HepG2 (cell line): ENCODE data around the gene SLC27A2. TPM values are rescaled to one million over a fixed set of nuclear protein-coding genes. Genes with fewer than 3 reads are reported as not detected.

ENCODE experiments used
- ATAC-seq: fragments of 200-7000 bp; cut with Tn5 transposase; 3 replicates; pipeline ENCODE4 v1.9.1; 2020; ENCODE audit warnings: mild to moderate bottlenecking, moderate library complexity
- BruUV-seq: library from RNA; stranded (reverse); fragments of 400-500 nt; replicated peaks from 2 replicates; lab custom pipeline; 2021; lab: Mats Ljungman, UMichigan
- CTCF ChIA-PET: fragments of 300-600 bp; formaldehyde crosslinking; extraction: SDS; loops from one replicate; lab custom pipeline; 2021; ENCODE audit warnings: low total read pairs, inconsistent platforms, low intra/inter-chr PET ratio; lab: Yijun Ruan, JAX
- POLR2A ChIA-PET: fragments of 350-600 bp; sonication (Branson Sonifier 250); formaldehyde crosslinking; loops from one replicate; lab custom pipeline; 2020; ENCODE audit warnings: antibody characterized with exemption, inconsistent platforms; lab: Yijun Ruan, JAX
- DNase-seq: peaks from one replicate; pipeline ENCODE4 v3.0.0-alpha.2; 2015; ENCODE audit warnings: low spot score
- FAIRE-seq: peaks from 3 replicates; lab custom pipeline; 2011; peaks lifted over from hg19 to GRCh38; lab: Jason Lieb, UNC
- H2AFZ ChIP-seq: one replicate; pipeline ENCODE4 v1.6.1; 2011; ENCODE audit warnings: low read length, inconsistent platforms
- H3K27ac ChIP-seq: fragments of 300-600 bp; 3 replicates; pipeline ENCODE4 v1.8.0; 2011; ENCODE audit warnings: mixed run types, mild to moderate bottlenecking, mixed read lengths, low read length, inconsistent platforms; ENCODE audit not compliant: insufficient read depth; ENCODE audit errors: extremely low read length
- H3K27me3 ChIP-seq, 2 experiments: fragments of 200-600 bp in 1 of 2; 2 replicates in 1 of 2; 3 replicates in 1 of 2; pipeline versions ENCODE4 v1.6.0 to v1.8.0; 2011; ENCODE audit warnings: low read length in 2 of 2, mild to moderate bottlenecking in 2 of 2, moderate library complexity in 2 of 2, inconsistent platforms in 1 of 2; ENCODE audit not compliant: insufficient read depth in 2 of 2, control insufficient read depth in 1 of 2
- H3K36me3 ChIP-seq, 2 experiments: fragments of 200-600 bp in 1 of 2; replicated peaks in 1 of 2; 2 replicates in 1 of 2; 3 replicates in 1 of 2; pipeline versions ENCODE4 v1.5.1 to v1.8.0; 2011; ENCODE audit warnings: low read length in 2 of 2, inconsistent platforms in 1 of 2; ENCODE audit not compliant: insufficient read depth in 2 of 2, control insufficient read depth in 1 of 2
- H3K4me1 ChIP-seq: 2 replicates; pipeline ENCODE4 v1.5.1; 2012; ENCODE audit warnings: low read length, inconsistent platforms; ENCODE audit not compliant: insufficient read depth
- H3K4me2 ChIP-seq: 2 replicates; pipeline ENCODE4 v1.6.0; 2011; ENCODE audit warnings: low read depth, low read length, inconsistent platforms
- H3K4me3 ChIP-seq, 3 experiments: fragments of 200-600 bp in 1 of 3; sonication (generic), shearing (Covaris generic) in 1 of 3; replicated peaks in 1 of 3; 2 replicates each; pipeline ENCODE4 v1.5.1; 2011 to 2016; ENCODE audit warnings: low read length in 3 of 3, inconsistent platforms in 2 of 3, low read depth in 2 of 3, mild to moderate bottlenecking in 2 of 3, control low read depth in 1 of 3, mixed read lengths in 1 of 3; ENCODE audit not compliant: insufficient read depth in 1 of 3
- H3K79me2 ChIP-seq: one replicate; pipeline ENCODE4 v1.6.1; 2011; ENCODE audit warnings: low read length, inconsistent platforms; ENCODE audit not compliant: insufficient read depth
- H3K9ac ChIP-seq: 2 replicates; pipeline ENCODE4 v1.6.0; 2011; ENCODE audit warnings: mild to moderate bottlenecking, low read depth, low read length, inconsistent platforms; ENCODE audit not compliant: insufficient read depth
- H3K9me3 ChIP-seq: 2 replicates; pipeline ENCODE4 v1.5.1; 2012; ENCODE audit warnings: mild to moderate bottlenecking, low read length
- H4K20me1 ChIP-seq: 2 replicates; pipeline ENCODE4 v1.6.0; 2011; ENCODE audit warnings: inconsistent platforms, mild to moderate bottlenecking, low read length, moderate library complexity; ENCODE audit not compliant: insufficient read depth
- REXO4 ChIP-seq: sonication (generic); formaldehyde crosslinking; IDR thresholded peaks from 2 replicates; pipeline ENCODE4 v1.8.0; 2022; ENCODE audit warnings: missing genetic modification reagents, mild to moderate bottlenecking, borderline replicate concordance
- TP53 ChIP-seq: sonication (generic); formaldehyde crosslinking; conservative IDR thresholded peaks from 2 replicates; pipeline ENCODE4 v1.4.0; 2020; ENCODE audit warnings: missing genetic modification reagents
- WGBS: methylation state at CpG from one replicate; pipeline ENCODE4 v1.1.6; 2017; ENCODE audit warnings: low lambda C conversion rate; 5-methylcytosine and 5-hydroxymethylcytosine counted together
- in situ Hi-C: cut with HindIII; loops from 2 replicates; pipeline ENCODE4 v1.10.0; 2017; ENCODE audit warnings: low pct_unique_long_range_greater_than_20kb; ENCODE audit not compliant: extremely low pct_ligation_motif_present
- intact Hi-C: fragments of 100-400 bp; cut with micrococcal nuclease; formaldehyde crosslinking; loops from one replicate; pipeline ENCODE4 v1.10.0; 2022; ENCODE audit not compliant: unreplicated experiment
- polyA plus RNA-seq, 8 experiments: library from polyadenylated mRNA; depleted of rRNA in 3 of 8; stranded (reverse) in 7 of 8; unstranded in 1 of 8; fragments of >200 nt; fragmentation: Illumina TruSeq in 4 of 8; extraction: Trizol in 4 of 8; gene quantifications; 2 replicates each; pipeline versions ENCODE4 v1.2.1 to v1.2.3, GENCODE V29; 2011 to 2016; ENCODE audit warnings: low read depth in 4 of 8, missing spikeins in 1 of 8, mixed read lengths in 1 of 8; ENCODE audit not compliant: insufficient read depth in 1 of 8
- total RNA-seq, 5 experiments: library from RNA; depleted of rRNA; stranded (reverse); fragments of >200 nt; fragmentation: Illumina TruSeq; extraction: Trizol; gene quantifications; 2 replicates each; pipeline ENCODE4 v1.2.3, GENCODE V29; 2016; ENCODE audit warnings: low read depth in 1 of 5
- TF ChIP-seq, protein P1 (sequence below): sonication (generic); formaldehyde crosslinking; conservative IDR thresholded peaks from 2 replicates; pipeline ENCODE4 v1.4.0; 2020; ENCODE audit warnings: missing genetic modification reagents
- TF ChIP-seq, protein P2 (sequence below): sonication (generic); formaldehyde crosslinking; IDR thresholded peaks from 2 replicates; pipeline ENCODE4 v1.4.0; 2020; ENCODE audit warnings: missing genetic modification reagents, low read depth, mild to moderate bottlenecking, borderline replicate concordance

The SLC27A2 gene
- total and polyA plus RNA-seq, 2 of the 13 experiments (the other 11 are each of a cell fraction or from before 2014, with no cell fraction given) = 14.6 to 23.4 TPM

DNA sequence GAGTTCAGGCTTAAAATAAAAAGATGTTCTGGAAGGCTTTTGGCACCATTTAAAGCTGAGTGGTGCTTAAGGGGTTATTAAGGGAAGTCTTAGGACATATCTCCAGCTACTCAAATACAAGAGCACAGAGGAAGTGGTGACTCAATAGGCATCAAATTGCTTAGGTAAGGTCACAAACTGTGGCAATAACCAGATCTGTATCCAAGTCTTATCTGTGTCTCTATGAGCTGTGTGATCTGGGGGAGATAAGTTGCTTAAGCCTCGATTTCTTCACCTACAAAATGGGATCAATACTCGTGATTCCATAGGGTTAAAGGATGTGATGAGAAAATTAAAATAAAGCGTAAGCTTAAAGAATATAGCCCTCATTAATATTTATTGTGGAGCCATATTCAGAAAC lies 75.9 kb downstream of the SLC27A2 start:
- 34% methylated on average over 3 of the region's 3 CpGs for WGBS
- Histone ChIP-seq H3K4me2 (no peak overlapping the region), H3K79me2 (no peaks in the 10 kb centered on the region), H3K4me1 (peaks cover 24% of the 10 kb centered on the region), H3K9me3 (no peaks in the 10 kb centered on the region), H3K27me3 (no peaks in the 10 kb centered on the region), H3K9ac (no peak overlapping the region), H3K4me3 (no peak overlapping the region), H2AFZ (no peak overlapping the region), H4K20me1 (no peaks in the 10 kb centered on the region), H3K36me3 (no peaks in the 10 kb centered on the region), H3K27ac (no peak overlapping the region)
- POLR2A ChIA-PET = no interaction called here
- CTCF ChIA-PET = no interaction called here
- BruUV-seq = no TSS peak
- FAIRE-seq = no peak
- DNase-seq = no peak
- ATAC-seq = no peak
- TF ChIP-seq, protein P1, sequence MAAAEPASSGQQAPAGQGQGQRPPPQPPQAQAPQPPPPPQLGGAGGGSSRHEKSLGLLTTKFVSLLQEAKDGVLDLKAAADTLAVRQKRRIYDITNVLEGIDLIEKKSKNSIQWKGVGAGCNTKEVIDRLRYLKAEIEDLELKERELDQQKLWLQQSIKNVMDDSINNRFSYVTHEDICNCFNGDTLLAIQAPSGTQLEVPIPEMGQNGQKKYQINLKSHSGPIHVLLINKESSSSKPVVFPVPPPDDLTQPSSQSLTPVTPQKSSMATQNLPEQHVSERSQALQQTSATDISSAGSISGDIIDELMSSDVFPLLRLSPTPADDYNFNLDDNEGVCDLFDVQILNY (CRISPR knock-in tag) = no peak
- in situ Hi-C loops (no loop called here), intact Hi-C loops (no loop called here)

DNA sequence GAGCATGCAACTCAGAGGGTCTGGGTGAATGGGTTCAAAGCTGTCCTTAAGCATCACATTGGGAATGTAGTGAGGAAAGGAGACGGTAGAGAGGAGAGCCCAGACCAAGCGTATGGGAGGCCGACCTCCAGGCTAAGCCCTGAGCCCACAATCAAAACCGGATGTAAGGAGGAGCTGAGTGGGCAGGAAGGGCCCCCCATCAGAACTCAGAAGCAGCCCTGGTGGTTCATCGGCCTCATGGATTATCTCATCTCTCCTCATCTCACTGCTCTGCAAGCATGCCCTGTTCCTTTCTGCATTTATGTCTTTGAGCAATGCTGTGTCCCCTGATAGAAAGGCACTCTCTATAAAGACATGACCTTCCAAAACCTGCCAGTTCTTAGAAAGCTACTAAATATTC lies 77.3 kb downstream of the SLC27A2 start:
- ATAC-seq (no peak), DNase-seq (no peak), FAIRE-seq (no peak)
- intact Hi-C loops = no loop called here
- no peak overlapping the region for H2AFZ ChIP-seq
- in situ Hi-C loops = no loop called here
- no peaks in the 10 kb centered on the region for H3K9me3 ChIP-seq
- no peak overlapping the region for H3K27ac ChIP-seq
- peaks cover 24% of the 10 kb centered on the region for H3K4me1 ChIP-seq
- H4K20me1 ChIP-seq = no peaks in the 10 kb centered on the region
- H3K36me3 ChIP-seq = no peaks in the 10 kb centered on the region
- POLR2A ChIA-PET = no interaction called here
- TF ChIP-seq, protein P2, sequence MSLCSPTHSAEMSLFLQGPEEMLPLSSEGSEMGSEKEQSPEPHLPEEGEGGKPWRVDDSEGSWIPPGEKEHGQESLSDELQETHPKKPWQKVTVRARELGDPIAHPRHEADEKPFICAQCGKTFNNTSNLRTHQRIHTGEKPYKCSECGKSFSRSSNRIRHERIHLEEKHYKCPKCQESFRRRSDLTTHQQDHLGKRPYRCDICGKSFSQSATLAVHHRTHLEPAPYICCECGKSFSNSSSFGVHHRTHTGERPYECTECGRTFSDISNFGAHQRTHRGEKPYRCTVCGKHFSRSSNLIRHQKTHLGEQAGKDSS (CRISPR knock-in tag) = no peak
- TF ChIP-seq REXO4 (CRISPR knock-in tag) (no peak), TP53 (CRISPR knock-in tag) (no peak)
- CTCF ChIA-PET = no interaction called here
- no TSS peak for BruUV-seq
- H3K4me3 ChIP-seq = no peak overlapping the region
- no peak overlapping the region for H3K9ac ChIP-seq
- no peaks in the 10 kb centered on the region for H3K79me2 ChIP-seq
- no peak overlapping the region for H3K4me2 ChIP-seq
- 70% methylated on average over 5 of the region's 5 CpGs for WGBS
- no peaks in the 10 kb centered on the region for H3K27me3 ChIP-seq
